22Rv1 (cell line): Measurements from ENCODE around the gene MFAP4.

ENCODE experiments used
- ZFX ChIP-seq: fragments of 450-650 bp; IDR thresholded peaks from 2 replicates; pipeline ENCODE4 v1.6.1; 2017; ENCODE audit warnings: antibody characterized with exemption, borderline replicate concordance
- TF ChIP-seq, protein P1 (sequence below): fragments of 450-650 bp; IDR thresholded peaks from 2 replicates; pipeline ENCODE4 v1.5.1; 2017; ENCODE audit warnings: mild to moderate bottlenecking

DNA sequence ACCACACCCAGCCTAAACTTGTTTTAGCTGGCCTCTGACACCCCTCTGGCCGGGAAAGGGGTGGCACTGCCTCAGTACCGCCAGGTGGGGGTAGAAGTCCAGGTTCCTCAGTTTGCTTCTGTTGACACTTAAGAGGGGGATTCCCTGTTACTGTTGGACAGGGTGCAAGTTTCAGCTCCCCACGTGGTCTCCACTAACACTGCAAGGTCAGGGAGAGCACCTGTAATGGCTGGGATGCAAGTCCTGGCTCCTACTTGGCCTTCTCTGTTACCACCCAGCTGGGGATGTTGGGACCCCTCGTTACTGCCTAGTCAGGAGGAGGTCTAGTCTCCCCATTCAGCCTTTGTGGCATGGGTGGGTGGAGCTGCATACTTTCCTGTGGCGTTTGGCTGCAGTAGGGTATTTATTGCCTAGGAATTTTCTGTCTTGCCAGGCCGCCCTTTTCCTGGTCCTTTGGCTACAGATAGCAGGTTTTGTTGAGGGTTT, 10.6 kb upstream of the MFAP4 start:
- no peak for TF ChIP-seq ZFX
- TF ChIP-seq, protein P1, sequence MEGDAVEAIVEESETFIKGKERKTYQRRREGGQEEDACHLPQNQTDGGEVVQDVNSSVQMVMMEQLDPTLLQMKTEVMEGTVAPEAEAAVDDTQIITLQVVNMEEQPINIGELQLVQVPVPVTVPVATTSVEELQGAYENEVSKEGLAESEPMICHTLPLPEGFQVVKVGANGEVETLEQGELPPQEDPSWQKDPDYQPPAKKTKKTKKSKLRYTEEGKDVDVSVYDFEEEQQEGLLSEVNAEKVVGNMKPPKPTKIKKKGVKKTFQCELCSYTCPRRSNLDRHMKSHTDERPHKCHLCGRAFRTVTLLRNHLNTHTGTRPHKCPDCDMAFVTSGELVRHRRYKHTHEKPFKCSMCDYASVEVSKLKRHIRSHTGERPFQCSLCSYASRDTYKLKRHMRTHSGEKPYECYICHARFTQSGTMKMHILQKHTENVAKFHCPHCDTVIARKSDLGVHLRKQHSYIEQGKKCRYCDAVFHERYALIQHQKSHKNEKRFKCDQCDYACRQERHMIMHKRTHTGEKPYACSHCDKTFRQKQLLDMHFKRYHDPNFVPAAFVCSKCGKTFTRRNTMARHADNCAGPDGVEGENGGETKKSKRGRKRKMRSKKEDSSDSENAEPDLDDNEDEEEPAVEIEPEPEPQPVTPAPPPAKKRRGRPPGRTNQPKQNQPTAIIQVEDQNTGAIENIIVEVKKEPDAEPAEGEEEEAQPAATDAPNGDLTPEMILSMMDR, result no peak
